HG03565 (cell line): ENCODE measurements around the gene IER2.

ENCODE experiments used
- ATAC-seq: cut with Tn5 transposase; IDR thresholded peaks from one replicate; pipeline ENCODE4 v1.9.1; 2021; ENCODE audit warnings: mild to moderate bottlenecking, moderate library complexity; ENCODE audit not compliant: unreplicated experiment

Gene IER2

GRCh38 chr19:13150187-13150930 is at the start of gene IER2, which contains the start of gene STX10:
Gene IER2, plus strand, starts transcription at chr19:13150411. Its CDS starts 2,776 bp downstream, at chr19:13153187.
Gene STX10, minus strand, starts transcription at chr19:13150375. Its CDS starts 202 bp downstream, at chr19:13150173.
- peak; percentile 25 for ATAC-seq

- no peak for ATAC-seq
These were observed 49.2 kb upstream of the IER2 start for GRCh38 chr19:13100841-13101589.

- ATAC-seq, result no peak
These were observed 48.4 kb upstream of the IER2 start for GRCh38 chr19:13101590-13102415.

DNA sequence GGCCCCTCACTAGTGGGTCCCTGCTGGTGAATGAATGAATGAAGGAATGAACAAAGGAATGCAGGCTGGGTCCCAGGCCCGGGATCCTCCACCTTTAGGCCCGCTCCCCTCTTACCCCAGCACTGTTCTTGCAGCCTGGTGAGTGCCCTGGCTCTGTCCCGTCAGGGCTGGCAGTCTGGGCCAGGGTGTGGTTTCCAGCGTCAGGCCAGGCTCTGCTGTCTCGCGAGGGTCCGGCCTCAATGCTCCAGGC is 47.9 kb upstream of the IER2 start:
- no peak for ATAC-seq

- peak; percentile 38 for ATAC-seq
These were observed 47.3 kb upstream of the IER2 start, which contains the start of gene LYL1 for GRCh38 chr19:13102666-13103580. Gene LYL1, minus strand, starts transcription at chr19:13102858. Its CDS starts 1,687 bp downstream, at chr19:13101171.

DNA sequence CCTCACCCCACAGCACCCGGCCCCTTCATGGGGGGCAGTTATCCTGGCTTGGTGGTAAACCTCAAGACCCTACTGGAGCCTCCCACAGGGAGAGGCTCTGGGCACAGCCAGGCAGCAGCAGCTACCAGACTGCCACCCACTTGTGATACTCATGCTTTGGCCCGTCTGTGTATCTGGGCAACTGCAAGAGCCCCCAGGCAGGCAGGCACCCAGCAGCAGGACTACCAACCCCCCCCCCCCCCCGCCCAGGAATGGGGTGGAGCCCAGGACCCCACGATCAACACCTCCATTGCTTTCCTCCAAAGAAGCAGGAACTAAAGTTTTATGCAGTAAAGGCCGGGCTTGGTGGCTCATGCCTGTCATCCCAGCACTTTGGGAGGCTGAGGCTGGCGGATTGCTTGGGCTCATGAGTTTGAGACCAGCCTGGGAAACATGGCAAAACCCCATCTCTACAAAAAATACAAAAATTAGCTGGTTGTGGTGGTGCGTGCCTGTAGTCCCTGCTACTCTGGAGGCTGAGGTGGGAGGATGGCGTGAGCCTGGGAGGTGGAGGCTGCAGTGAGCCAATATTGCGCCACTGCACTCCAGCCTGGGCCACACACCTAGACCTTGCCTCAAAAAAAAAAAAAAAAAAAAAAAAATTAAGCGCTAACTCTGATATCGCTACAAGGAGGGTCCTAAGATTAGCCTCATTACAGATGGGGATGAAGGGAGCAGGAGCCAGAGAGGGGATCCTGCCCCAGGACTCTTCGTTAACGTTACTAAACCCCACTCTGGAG is 46.4 kb upstream of the IER2 start:
- no peak for ATAC-seq

DNA sequence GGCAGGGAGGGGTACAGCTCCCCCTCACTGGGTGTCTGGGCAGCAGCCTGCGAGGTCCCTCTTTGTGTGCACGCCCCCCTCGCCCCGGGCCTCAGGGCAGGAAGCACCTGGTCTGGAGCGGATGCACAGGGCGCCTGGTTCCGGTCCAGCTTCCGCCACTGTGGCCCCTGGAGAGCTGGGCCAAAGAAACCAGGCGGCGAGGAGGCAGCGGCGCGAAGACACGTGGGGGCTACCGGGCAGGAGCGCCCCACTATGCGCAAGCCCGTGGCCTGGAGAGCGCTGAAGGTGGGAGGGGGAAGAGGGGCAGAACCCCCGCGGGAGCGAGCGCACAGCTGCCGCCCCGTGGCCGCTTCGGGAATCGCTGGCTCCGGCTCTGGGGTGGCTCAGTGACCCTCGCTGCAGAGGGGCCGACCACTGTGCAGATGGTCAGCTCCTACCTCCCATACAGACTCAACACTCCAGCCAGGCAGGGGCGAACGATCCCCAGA is 45.8 kb upstream of the IER2 start:
- no peak for ATAC-seq

DNA sequence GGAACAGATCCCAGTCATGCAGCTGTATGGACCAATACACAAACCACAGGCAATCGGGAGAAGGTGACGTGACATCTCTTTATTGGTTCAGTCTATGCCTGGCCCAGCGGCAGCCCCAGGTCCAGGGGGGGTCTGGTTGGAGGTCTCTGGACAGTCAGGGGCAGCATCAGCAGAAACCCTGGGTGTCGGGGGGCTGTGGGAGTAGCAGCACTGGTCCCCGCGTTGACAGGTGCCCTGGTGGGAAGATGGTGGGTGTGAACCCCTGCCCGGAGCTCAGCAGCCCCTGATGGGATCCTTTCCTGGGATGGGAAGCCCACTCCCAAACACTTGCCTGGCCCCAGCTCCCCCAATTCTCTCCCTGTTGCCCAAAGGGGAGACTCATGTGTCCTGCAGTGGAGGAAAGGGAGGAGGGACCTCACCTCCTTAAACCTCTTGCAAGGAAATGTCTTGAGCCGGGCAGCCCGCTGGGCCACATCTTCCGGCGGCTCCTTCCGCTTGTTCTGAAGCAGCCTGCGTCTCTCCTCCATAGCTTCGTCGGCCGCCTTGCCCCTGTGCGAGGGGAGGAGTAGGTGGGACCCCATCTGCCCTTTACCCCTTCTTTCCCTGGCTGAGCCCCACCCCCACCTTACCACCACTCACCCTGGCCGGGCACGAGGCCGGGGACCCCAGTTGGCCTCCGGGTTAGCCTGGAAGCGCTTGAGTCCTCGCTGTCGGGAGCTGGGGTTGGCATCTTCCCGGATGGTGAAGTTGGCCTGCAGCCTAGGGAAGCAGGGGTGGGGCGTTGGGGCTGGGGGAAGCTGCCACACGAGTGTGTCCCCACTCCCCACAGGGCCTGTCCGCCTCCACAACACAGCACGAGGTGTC is 45.1 kb upstream of the IER2 start:
- no peak for ATAC-seq

- ATAC-seq, result no peak
These were observed 40.7 kb upstream of the IER2 start for GRCh38 chr19:13109361-13110098.

GRCh38 chr19:13110099-13110610 is 40.1 kb upstream of the IER2 start:
- no peak for ATAC-seq

DNA sequence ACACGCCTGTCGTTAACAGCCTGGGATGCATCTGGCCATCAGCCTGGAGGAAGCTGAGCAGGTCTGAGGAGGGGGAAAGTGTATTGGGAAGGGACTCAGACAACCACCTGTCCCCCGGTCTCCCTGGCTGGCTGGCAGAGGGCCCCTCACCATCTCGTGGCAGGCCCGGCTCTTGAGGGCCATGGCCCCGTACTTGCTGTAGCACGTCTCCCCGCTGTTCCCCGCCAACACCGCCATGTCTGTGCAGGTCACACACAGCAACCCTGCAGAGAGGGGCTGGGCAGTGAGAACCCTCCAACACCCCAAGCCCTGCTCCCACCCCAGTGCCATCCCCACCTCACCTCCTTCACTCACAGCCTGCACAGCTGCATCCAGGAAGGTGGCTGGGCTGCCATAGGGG is 37.7 kb upstream of the IER2 start:
- no peak for ATAC-seq

DNA sequence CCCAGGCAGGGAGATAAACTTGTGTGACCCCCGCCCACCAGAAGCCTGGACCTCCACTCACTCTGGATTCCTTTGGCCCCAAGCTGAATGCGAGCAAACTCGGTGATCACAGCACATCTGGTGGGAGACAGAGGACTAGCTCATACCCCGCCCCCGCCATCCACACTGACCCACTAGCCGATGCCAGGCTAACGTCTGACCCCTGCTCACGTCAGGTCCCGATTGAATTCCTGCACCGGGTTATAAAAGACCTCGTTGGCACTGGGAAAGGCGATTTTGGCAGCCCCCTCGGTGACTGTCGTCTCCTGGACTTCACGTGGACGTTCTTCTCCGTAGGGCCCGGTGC is 34.3 kb upstream of the IER2 start:
- ATAC-seq, result no peak

- ATAC-seq, result no peak
These were observed 33.7 kb upstream of the IER2 start, which contains the start of gene TRMT1 for GRCh38 chr19:13116282-13117175. Gene TRMT1, minus strand, starts transcription at chr19:13116740. Its CDS starts 341 bp downstream, at chr19:13116399.

GRCh38 chr19:13117176-13117771 is 32.9 kb upstream of the IER2 start:
- ATAC-seq, result no peak

- ATAC-seq, result peak; percentile 49
These were observed 32.3 kb upstream of the IER2 start, which contains the start of gene NACC1 for GRCh38 chr19:13117772-13118423. Gene NACC1, plus strand, starts transcription at chr19:13118264. Its CDS starts 16,944 bp downstream, at chr19:13135208.
